ENCODE measurements around the gene NHLRC4. TPM values are rescaled to one million over a fixed set of nuclear protein-coding genes. Genes with fewer than 3 reads are reported as not detected.

Gene NHLRC4
- total and polyA plus RNA-seq, 3 donors from 2014 or later: 3.0 to 4.5 (median 4.5) TPM

DNA sequence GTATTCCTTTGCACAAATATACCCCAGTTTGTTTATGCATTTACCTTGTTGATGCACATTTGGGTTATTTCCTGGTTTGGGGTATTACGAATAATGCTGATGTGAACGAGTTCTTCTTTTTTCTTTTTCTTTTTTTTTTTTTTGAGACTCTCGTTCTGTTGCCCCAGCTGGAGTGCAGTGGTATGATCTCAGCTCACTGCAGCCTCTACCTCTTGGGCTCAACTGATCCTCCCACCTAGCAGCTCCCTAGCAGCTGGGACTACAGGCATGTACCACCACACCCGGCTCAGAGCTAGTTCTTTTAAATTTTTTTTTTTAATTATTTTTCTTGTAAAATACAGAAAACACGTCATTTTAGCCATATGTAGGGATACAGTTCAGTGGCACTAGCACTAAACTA lies 37.1 kb downstream of the NHLRC4 start:
- no peak overlapping the region for H3K4me3 ChIP-seq
- WGBS, 2 donors: 80 to 90% methylated on average over 5 of the region's 5 CpGs
- H3K9me3 ChIP-seq: no peaks in the 10 kb centered on the region
- no peaks in the 10 kb centered on the region for H3K27me3 ChIP-seq
- H3K27ac ChIP-seq: no peak overlapping the region
- intact Hi-C loops (cut with DNase I; ENCODE audit: low total_unique reads): no loop called here
- TF ChIP-seq POLR2A (IDR thresholded peaks at IDR 0.05): no peak
- TF ChIP-seq, protein P1, sequence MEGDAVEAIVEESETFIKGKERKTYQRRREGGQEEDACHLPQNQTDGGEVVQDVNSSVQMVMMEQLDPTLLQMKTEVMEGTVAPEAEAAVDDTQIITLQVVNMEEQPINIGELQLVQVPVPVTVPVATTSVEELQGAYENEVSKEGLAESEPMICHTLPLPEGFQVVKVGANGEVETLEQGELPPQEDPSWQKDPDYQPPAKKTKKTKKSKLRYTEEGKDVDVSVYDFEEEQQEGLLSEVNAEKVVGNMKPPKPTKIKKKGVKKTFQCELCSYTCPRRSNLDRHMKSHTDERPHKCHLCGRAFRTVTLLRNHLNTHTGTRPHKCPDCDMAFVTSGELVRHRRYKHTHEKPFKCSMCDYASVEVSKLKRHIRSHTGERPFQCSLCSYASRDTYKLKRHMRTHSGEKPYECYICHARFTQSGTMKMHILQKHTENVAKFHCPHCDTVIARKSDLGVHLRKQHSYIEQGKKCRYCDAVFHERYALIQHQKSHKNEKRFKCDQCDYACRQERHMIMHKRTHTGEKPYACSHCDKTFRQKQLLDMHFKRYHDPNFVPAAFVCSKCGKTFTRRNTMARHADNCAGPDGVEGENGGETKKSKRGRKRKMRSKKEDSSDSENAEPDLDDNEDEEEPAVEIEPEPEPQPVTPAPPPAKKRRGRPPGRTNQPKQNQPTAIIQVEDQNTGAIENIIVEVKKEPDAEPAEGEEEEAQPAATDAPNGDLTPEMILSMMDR (IDR thresholded peaks at IDR 0.05): no peak
- no peaks in the 10 kb centered on the region for H3K36me3 ChIP-seq (ENCODE audit: low read depth, missing control alignments)
- H3K4me1 ChIP-seq: no peaks in the 10 kb centered on the region
- no peak for DNase-seq

DNA sequence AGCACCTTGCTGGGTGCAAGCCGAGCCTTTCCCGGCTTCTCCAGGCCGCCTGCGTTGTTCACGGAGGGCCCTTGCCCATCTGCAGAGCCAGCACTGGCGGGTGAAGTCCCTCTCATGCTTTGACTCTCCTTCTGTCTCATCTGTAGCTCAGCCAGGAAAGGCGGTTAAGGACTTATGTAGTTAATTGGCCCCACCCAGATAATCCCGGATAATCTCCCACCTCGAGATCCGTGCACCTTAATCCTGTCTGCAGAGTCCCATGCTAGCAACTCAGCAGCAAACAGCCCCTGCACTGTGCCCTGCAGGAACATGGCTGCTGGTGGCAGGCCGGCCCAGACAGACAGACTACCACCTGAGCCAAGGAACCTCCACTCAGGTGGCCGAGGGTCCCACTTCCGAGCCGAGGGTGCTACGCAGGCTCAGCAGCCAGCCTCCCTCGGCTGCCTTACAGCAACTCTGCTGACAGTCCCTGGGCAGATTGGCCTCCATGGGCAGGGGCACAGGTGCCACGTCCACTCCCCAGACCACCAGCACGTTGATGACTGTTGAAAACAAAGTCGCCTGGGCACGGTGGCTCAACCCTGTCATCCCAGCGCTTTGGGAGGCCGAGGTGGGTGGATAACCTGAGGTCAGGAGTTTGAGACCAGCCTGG lies 40.0 kb downstream of the NHLRC4 start:
- Histone ChIP-seq H3K4me1 (no peaks in the 10 kb centered on the region), H3K36me3 (ENCODE audit: low read depth, missing control alignments) (no peaks in the 10 kb centered on the region), H3K4me3 (no peak overlapping the region), H3K27ac (no peak overlapping the region), H3K9me3 (no peaks in the 10 kb centered on the region), H3K27me3 (no peaks in the 10 kb centered on the region)
- WGBS, 2 donors: 94 to 96% methylated on average over 11 to 22 of the region's 22 CpGs
- intact Hi-C loops (cut with DNase I; ENCODE audit: low total_unique reads): no loop called here
- TF ChIP-seq POLR2A (IDR thresholded peaks at IDR 0.05): no peak
- TF ChIP-seq, protein P1 (IDR thresholded peaks at IDR 0.05): no peak
- DNase-seq: no peak

DNA sequence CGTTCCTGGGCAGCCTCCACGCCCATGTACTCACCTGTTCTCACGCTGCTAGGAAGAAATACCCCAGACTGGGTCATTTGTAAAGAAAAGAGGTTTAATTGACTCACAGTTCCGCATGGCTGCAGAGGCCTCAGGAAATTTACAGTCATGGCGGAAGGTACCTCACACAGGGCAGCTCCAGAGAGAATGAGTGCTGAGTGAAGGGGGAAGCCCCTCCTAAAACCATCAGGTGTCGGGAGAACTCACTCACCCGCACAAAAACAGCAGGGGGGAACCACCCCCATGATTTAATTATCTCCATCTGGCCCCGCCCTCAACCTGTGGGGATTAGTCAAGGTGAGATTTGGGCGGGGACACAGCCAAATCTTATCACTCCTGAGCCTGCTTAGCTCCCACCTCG lies 41.2 kb downstream of the NHLRC4 start:
- Histone ChIP-seq H3K27me3 (no peaks in the 10 kb centered on the region), H3K9me3 (no peaks in the 10 kb centered on the region), H3K4me1 (no peaks in the 10 kb centered on the region), H3K4me3 (no peak overlapping the region), H3K36me3 (ENCODE audit: low read depth, missing control alignments) (no peaks in the 10 kb centered on the region), H3K27ac (no peak overlapping the region)
- DNase-seq: no peak
- TF ChIP-seq POLR2A (IDR thresholded peaks at IDR 0.05): no peak
- TF ChIP-seq, protein P1 (IDR thresholded peaks at IDR 0.05): no peak
- intact Hi-C loops (cut with DNase I; ENCODE audit: low total_unique reads): no loop called here
- WGBS, 2 donors: 90 to 92% methylated on average over 10 of the region's 10 CpGs

DNA sequence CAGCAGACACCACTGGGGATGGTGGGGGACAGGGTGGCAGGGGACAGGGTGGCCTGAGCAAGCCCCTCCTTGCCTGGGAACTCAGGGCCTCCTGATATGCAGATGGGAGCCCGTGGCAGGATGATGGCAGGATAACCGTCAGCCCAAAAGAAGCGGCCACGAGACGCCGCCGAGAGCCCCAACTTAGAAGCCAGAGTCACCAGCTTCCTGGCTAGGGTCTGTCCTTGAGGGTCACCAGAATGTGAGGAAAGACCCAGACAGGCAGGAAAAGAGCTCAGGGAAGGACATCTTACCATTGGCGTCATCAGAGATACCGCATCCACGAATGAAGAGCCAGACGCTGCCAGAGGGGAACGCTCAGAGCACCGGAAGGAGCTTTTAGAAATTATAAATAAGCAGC lies 42.5 kb downstream of the NHLRC4 start:
- WGBS, 2 donors: 82 to 84% methylated on average over 10 to 13 of the region's 13 CpGs
- H3K4me1 ChIP-seq: no peaks in the 10 kb centered on the region
- DNase-seq: no peak
- H3K4me3 ChIP-seq: no peak overlapping the region
- H3K9me3 ChIP-seq: no peaks in the 10 kb centered on the region
- TF ChIP-seq, protein P1 (IDR thresholded peaks at IDR 0.05): no peak
- no peak for TF ChIP-seq POLR2A (IDR thresholded peaks at IDR 0.05)
- H3K27me3 ChIP-seq: no peaks in the 10 kb centered on the region
- no peaks in the 10 kb centered on the region for H3K36me3 ChIP-seq (ENCODE audit: low read depth, missing control alignments)
- intact Hi-C loops (cut with DNase I; ENCODE audit: low total_unique reads): no loop called here
- H3K27ac ChIP-seq: no peak overlapping the region

DNA sequence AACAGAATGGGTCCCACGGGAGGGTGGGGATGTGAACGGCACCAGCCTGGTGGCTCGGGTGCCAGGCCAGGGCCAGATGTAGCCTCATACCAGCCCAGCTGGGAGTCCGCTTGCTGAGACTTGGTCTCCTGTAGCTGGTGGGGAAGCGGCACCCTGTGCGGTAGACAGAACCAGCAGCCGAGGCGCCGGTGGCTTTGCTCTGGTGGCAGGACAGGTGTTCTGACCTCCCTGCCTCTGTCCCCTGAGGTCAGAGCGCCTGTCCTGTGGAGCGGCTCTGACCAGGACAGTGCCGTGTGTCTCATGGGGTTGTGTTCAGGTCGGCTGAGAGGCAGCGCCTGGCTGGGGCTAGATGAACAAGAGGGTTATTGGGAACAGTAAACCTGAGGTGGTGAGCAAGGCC lies 43.2 kb downstream of the NHLRC4 start:
- 90 to 95% methylated on average over 9 to 14 of the region's 14 CpGs for WGBS, 2 donors
- no peak for DNase-seq
- H3K36me3 ChIP-seq (ENCODE audit: low read depth, missing control alignments): no peaks in the 10 kb centered on the region
- H3K9me3 ChIP-seq: no peaks in the 10 kb centered on the region
- H3K4me1 ChIP-seq: no peaks in the 10 kb centered on the region
- H3K27me3 ChIP-seq: no peaks in the 10 kb centered on the region
- H3K4me3 ChIP-seq: no peak overlapping the region
- H3K27ac ChIP-seq: no peak overlapping the region
- TF ChIP-seq, protein P1 (IDR thresholded peaks at IDR 0.05): no peak
- no peak for TF ChIP-seq POLR2A (IDR thresholded peaks at IDR 0.05)
- intact Hi-C loops (cut with DNase I; ENCODE audit: low total_unique reads): no loop called here
